ENCODE data around the gene FYCO1. TPM values are rescaled to one million over a fixed set of nuclear protein-coding genes. Genes with fewer than 3 reads are reported as not detected.

Gene FYCO1
- total and polyA plus RNA-seq, 10 of the 15 experiments (the other 5 are each of a cell fraction or from before 2014, with no cell fraction given), result 1.5 to 8.4 (median 6.5) TPM

DNA sequence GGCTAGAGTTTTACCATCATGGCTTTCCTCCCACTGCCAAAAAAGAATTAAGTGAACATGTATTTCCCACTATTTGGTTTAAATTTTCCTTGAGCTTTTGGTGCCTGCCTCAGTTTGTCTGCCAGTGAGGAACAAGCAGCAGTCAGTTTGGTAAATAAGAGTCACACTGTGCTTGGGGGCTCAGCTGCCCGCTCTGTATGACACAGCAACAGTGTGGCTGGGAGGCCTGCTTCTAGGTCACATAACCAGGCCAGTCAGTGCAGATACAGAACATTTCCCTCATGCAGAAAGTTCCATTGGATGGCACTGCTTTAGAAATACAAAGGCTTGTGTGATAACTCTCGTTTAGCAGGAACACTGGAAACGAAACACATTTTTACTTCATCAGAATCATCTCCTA, 25.7 kb downstream of the FYCO1 start:
- no peaks in the 10 kb centered on the region for H3K79me2 ChIP-seq (ENCODE audit: control insufficient read depth, insufficient read depth, low read length)
- intact Hi-C loops (cut with micrococcal nuclease; ENCODE audit: unreplicated experiment), result no loop called here
- ChIA-PET SMC1A (ENCODE audit: uncharacterized antibody, unreplicated experiment) (interaction anchor here (1.3 to 2.9 kb wide), 2 partner anchors 9 to 10 kb away, joined by 3 to 13 read pairs; no protein-coding TSS in a partner anchor), CTCF (interaction anchor here (1.2 to 2.5 kb wide), 3 partner anchors 13 to 109 kb away, joined by 4 to 11 read pairs (median 5); no protein-coding TSS in a partner anchor), RAD21 (ENCODE audit: unreplicated experiment) (no interaction called here), POLR2A (no interaction called here)
- no peak overlapping the region for H3K4me2 ChIP-seq (ENCODE audit: control insufficient read depth, insufficient read depth)
- in situ Hi-C loops (cut with MboI), result no loop called here
- H3K4me1 ChIP-seq (ENCODE audit: control insufficient read depth, insufficient read depth, low read length), result peaks cover 33% of the 10 kb centered on the region
- DNase-seq (ENCODE audit: low read depth, low spot score) (no peak), ATAC-seq (no peak), FAIRE-seq (no peak)
- BruUV-seq (replicated peaks), result no TSS peak
- TF ChIP-seq RB1 (IDR thresholded peaks at IDR 0.05; ENCODE audit: borderline replicate concordance) (no peak), LARP7 (IDR thresholded peaks at IDR 0.05) (no peak), ESRRA (IDR thresholded peaks at IDR 0.05; ENCODE audit: low read length) (no peak), ZBED1 (IDR thresholded peaks at IDR 0.05; ENCODE audit: borderline replicate concordance) (no peak), SREBF2 (IDR thresholded peaks at IDR 0.05; ENCODE audit: low read length) (no peak), ZNF622 (IDR thresholded peaks at IDR 0.05) (no peak)
- TF ChIP-seq, protein P1, sequence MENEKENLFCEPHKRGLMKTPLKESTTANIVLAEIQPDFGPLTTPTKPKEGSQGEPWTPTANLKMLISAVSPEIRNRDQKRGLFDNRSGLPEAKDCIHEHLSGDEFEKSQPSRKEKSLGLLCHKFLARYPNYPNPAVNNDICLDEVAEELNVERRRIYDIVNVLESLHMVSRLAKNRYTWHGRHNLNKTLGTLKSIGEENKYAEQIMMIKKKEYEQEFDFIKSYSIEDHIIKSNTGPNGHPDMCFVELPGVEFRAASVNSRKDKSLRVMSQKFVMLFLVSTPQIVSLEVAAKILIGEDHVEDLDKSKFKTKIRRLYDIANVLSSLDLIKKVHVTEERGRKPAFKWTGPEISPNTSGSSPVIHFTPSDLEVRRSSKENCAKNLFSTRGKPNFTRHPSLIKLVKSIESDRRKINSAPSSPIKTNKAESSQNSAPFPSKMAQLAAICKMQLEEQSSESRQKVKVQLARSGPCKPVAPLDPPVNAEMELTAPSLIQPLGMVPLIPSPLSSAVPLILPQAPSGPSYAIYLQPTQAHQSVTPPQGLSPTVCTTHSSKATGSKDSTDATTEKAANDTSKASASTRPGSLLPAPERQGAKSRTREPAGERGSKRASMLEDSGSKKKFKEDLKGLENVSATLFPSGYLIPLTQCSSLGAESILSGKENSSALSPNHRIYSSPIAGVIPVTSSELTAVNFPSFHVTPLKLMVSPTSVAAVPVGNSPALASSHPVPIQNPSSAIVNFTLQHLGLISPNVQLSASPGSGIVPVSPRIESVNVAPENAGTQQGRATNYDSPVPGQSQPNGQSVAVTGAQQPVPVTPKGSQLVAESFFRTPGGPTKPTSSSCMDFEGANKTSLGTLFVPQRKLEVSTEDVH (IDR thresholded peaks at IDR 0.05; ENCODE audit: low read depth, partially characterized antibody), result no peak
- TF ChIP-seq, protein P2, sequence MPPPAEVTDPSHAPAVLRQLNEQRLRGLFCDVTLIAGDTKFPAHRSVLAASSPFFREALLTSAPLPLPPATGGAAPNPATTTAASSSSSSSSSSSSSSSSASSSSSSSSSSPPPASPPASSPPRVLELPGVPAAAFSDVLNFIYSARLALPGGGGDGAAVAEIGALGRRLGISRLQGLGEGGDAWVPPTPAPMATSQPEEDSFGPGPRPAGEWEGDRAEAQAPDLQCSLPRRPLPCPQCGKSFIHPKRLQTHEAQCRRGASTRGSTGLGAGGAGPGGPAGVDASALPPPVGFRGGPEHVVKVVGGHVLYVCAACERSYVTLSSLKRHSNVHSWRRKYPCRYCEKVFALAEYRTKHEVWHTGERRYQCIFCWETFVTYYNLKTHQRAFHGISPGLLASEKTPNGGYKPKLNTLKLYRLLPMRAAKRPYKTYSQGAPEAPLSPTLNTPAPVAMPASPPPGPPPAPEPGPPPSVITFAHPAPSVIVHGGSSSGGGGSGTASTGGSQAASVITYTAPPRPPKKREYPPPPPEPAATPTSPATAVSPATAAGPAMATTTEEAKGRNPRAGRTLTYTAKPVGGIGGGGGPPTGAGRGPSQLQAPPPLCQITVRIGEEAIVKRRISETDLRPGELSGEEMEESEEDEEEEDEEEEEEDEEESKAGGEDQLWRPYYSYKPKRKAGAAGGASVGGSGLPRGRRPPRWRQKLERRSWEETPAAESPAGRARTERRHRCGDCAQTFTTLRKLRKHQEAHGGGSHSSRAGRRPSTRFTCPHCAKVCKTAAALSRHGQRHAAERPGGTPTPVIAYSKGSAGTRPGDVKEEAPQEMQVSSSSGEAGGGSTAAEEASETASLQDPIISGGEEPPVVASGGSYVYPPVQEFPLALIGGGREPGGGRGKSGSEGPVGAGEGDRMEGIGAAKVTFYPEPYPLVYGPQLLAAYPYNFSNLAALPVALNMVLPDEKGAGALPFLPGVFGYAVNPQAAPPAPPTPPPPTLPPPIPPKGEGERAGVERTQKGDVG (CRISPR knock-in tag; IDR thresholded peaks at IDR 0.05), result no peak
- TF ChIP-seq, protein P3, sequence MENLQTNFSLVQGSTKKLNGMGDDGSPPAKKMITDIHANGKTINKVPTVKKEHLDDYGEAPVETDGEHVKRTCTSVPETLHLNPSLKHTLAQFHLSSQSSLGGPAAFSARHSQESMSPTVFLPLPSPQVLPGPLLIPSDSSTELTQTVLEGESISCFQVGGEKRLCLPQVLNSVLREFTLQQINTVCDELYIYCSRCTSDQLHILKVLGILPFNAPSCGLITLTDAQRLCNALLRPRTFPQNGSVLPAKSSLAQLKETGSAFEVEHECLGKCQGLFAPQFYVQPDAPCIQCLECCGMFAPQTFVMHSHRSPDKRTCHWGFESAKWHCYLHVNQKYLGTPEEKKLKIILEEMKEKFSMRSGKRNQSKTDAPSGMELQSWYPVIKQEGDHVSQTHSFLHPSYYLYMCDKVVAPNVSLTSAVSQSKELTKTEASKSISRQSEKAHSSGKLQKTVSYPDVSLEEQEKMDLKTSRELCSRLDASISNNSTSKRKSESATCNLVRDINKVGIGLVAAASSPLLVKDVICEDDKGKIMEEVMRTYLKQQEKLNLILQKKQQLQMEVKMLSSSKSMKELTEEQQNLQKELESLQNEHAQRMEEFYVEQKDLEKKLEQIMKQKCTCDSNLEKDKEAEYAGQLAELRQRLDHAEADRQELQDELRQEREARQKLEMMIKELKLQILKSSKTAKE (IDR thresholded peaks at IDR 0.05; ENCODE audit: low read depth, poor library complexity, severe bottlenecking), result no peak
- no peak overlapping the region for H3K9ac ChIP-seq (ENCODE audit: control insufficient read depth, insufficient read depth, low read length)
- no peaks in the 10 kb centered on the region for H4K20me1 ChIP-seq (ENCODE audit: control insufficient read depth, insufficient read depth)
- no peak overlapping the region for H2AFZ ChIP-seq (ENCODE audit: control insufficient read depth, low read depth, low read length)
- WGBS (ENCODE audit: insufficient coverage, insufficient replicate concordance, low lambda C conversion rate, missing lambda C conversion rate), result 96% methylated on average over 3 of the region's 3 CpGs
- no peak overlapping the region for H3K27ac ChIP-seq (ENCODE audit: control insufficient read depth, insufficient read depth)
- no peak overlapping the region for H3K4me3 ChIP-seq
- H3K36me3 ChIP-seq (ENCODE audit: control insufficient read depth in 2 of 2, insufficient read depth in 2 of 2, low read length in 1 of 2), result peaks cover 25 to 32% of the 10 kb centered on the region in 2 experiments
- no peaks in the 10 kb centered on the region for H3K9me3 ChIP-seq (replicated peaks; ENCODE audit: control insufficient read depth, insufficient read depth, low read length)
- no peaks in the 10 kb centered on the region for H3K27me3 ChIP-seq (replicated peaks in 1 of 2; ENCODE audit: control insufficient read depth in 2 of 2, insufficient read depth in 2 of 2, low read length in 1 of 2)

Data from GM12878 (cell line).